ENCODE results near the gene ITGA5. TPM values are rescaled to one million over a fixed set of nuclear protein-coding genes. Genes with fewer than 3 reads are reported as not detected.

The ITGA5 gene
- total RNA-seq, 2 donors from 2014 or later = 44.2 to 99.4 TPM

- Histone ChIP-seq H3K9me3 (no peaks in the 10 kb centered on the region), H3K4me3 (no peak overlapping the region), H3K27me3 (replicated peaks; ENCODE audit: insufficient read depth) (no peaks in the 10 kb centered on the region), H3K27ac (no peak overlapping the region), H3K4me1 (replicated peaks) (no peaks in the 10 kb centered on the region), H3K36me3 (no peaks in the 10 kb centered on the region)
- no peak for TF ChIP-seq CTCF (IDR thresholded peaks at IDR 0.05)
- no peak for TF ChIP-seq POLR2A (IDR thresholded peaks at IDR 0.05)
- no peak for TF ChIP-seq POLR2AphosphoS5 (IDR thresholded peaks at IDR 0.05)
- 93% methylated on average over 2 of the region's 2 CpGs for WGBS
- DNase-seq (ENCODE audit: low spot score) = no peak
- intact Hi-C loops (cut with DNase I) = no loop called here
Measured at GRCh38 chr12:54447917-54448316, 28.9 kb upstream of the ITGA5 start.

- H3K27me3 ChIP-seq (replicated peaks; ENCODE audit: insufficient read depth) = no peaks in the 10 kb centered on the region
- intact Hi-C loops (cut with DNase I) = no loop called here
- no peaks in the 10 kb centered on the region for H3K36me3 ChIP-seq
- TF ChIP-seq CTCF (IDR thresholded peaks at IDR 0.05) (no peak), POLR2A (IDR thresholded peaks at IDR 0.05) (no peak), POLR2AphosphoS5 (IDR thresholded peaks at IDR 0.05) (peak; percentile 84)
- peaks cover 6% of the 10 kb centered on the region for H3K4me1 ChIP-seq (replicated peaks)
- H3K27ac ChIP-seq = peak overlapping the region in 1 of 2 donors; percentile 20
- no peak for DNase-seq (ENCODE audit: low spot score)
- no peak overlapping the region for H3K4me3 ChIP-seq
- no peaks in the 10 kb centered on the region for H3K9me3 ChIP-seq
Measured at GRCh38 chr12:54444206-54444605, 25.1 kb upstream of the ITGA5 start.

GRCh38 chr12:54443446-54443845, 24.4 kb upstream of the ITGA5 start:
- Histone ChIP-seq H3K4me3 (no peak overlapping the region), H3K27ac (no peak overlapping the region), H3K9me3 (no peaks in the 10 kb centered on the region), H3K27me3 (replicated peaks; ENCODE audit: insufficient read depth) (no peaks in the 10 kb centered on the region), H3K4me1 (replicated peaks) (peaks cover 6% of the 10 kb centered on the region), H3K36me3 (no peaks in the 10 kb centered on the region)
- WGBS = 89% methylated on average over 4 of the region's 4 CpGs
- DNase-seq (ENCODE audit: low spot score) = no peak
- TF ChIP-seq CTCF (IDR thresholded peaks at IDR 0.05) (no peak), POLR2AphosphoS5 (IDR thresholded peaks at IDR 0.05) (no peak), POLR2A (IDR thresholded peaks at IDR 0.05) (no peak)
- intact Hi-C loops (cut with DNase I) = no loop called here

DNA sequence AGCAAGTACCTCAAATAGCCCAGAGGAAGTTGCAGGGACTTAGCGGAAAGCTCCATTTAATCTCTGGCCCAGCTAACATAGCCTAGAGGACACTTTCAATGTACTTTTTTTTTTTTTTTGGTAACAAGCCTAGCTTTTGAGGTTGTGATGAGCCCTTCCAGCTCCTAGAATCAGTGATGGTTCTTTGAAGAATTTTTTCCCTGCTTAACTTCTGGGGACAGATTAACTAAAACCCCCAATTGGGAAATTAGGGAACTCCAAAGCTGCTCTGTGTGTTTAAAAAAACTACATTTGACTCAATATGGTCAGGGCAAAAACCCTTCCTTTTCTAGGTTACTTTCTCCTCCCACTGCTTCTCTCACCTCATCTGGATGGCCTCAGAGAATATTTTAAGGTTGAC, 23.9 kb upstream of the ITGA5 start:
- no peak overlapping the region for H3K4me3 ChIP-seq
- 65% methylated on average over 1 of the region's 1 CpG for WGBS
- no peaks in the 10 kb centered on the region for H3K36me3 ChIP-seq
- no peak for TF ChIP-seq CTCF (IDR thresholded peaks at IDR 0.05)
- TF ChIP-seq POLR2AphosphoS5 (IDR thresholded peaks at IDR 0.05) = no peak
- TF ChIP-seq POLR2A (IDR thresholded peaks at IDR 0.05) = no peak
- DNase-seq (ENCODE audit: low spot score) = no peak
- H3K9me3 ChIP-seq = no peaks in the 10 kb centered on the region
- H3K27ac ChIP-seq = no peak overlapping the region
- intact Hi-C loops (cut with DNase I) = no loop called here
- no peaks in the 10 kb centered on the region for H3K27me3 ChIP-seq (replicated peaks; ENCODE audit: insufficient read depth)
- peaks cover 6% of the 10 kb centered on the region for H3K4me1 ChIP-seq (replicated peaks)

GRCh38 chr12:54442099-54442498, 23.0 kb upstream of the ITGA5 start:
- H3K4me1 ChIP-seq (replicated peaks) = peaks cover 6% of the 10 kb centered on the region
- no peak overlapping the region for H3K4me3 ChIP-seq
- WGBS = 28% methylated on average over 2 of the region's 2 CpGs
- H3K27me3 ChIP-seq (replicated peaks; ENCODE audit: insufficient read depth) = no peaks in the 10 kb centered on the region
- no peak for DNase-seq (ENCODE audit: low spot score)
- TF ChIP-seq POLR2A (IDR thresholded peaks at IDR 0.05) = no peak
- TF ChIP-seq CTCF (IDR thresholded peaks at IDR 0.05) = no peak
- intact Hi-C loops (cut with DNase I) = no loop called here
- no peaks in the 10 kb centered on the region for H3K36me3 ChIP-seq
- H3K27ac ChIP-seq = no peak overlapping the region
- no peaks in the 10 kb centered on the region for H3K9me3 ChIP-seq

Measured in prostate gland (tissue), 2 donors.